ENCODE data around the gene SPCS1.

DNA sequence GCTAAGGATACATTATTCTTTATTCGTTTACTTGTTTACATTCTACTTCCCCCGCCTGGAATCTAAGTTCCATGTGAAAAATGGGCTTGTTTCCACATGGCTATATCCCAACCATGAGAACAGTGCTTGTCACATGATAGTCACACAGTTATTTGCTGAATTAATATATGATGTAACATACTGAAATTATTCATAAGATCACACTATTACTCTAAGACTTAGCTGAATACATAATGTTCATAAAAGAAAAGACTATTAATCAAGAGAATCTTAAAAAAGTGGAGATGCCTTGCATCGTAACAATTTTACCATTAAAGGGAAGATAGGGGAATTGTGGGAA is 26.7 kb upstream of the SPCS1 start:
- TF ChIP-seq, protein P1, sequence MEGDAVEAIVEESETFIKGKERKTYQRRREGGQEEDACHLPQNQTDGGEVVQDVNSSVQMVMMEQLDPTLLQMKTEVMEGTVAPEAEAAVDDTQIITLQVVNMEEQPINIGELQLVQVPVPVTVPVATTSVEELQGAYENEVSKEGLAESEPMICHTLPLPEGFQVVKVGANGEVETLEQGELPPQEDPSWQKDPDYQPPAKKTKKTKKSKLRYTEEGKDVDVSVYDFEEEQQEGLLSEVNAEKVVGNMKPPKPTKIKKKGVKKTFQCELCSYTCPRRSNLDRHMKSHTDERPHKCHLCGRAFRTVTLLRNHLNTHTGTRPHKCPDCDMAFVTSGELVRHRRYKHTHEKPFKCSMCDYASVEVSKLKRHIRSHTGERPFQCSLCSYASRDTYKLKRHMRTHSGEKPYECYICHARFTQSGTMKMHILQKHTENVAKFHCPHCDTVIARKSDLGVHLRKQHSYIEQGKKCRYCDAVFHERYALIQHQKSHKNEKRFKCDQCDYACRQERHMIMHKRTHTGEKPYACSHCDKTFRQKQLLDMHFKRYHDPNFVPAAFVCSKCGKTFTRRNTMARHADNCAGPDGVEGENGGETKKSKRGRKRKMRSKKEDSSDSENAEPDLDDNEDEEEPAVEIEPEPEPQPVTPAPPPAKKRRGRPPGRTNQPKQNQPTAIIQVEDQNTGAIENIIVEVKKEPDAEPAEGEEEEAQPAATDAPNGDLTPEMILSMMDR (IDR thresholded peaks at IDR 0.05): no peak
- TF ChIP-seq POLR2A (IDR thresholded peaks at IDR 0.05): no peak
